HepG2 (cell line): ENCODE results near the gene TMEM171.

Experiments
- CBX2 ChIP-seq, 2 experiments: fragments of 200-600 bp in 1 of 2; sonication (generic); formaldehyde crosslinking in 1 of 2; IDR thresholded peaks; 2 replicates each; pipeline versions ENCODE4 v1.7.0 to v1.8.1; 2018 to 2022; ENCODE audit warnings: low read depth in 2 of 2, low read length in 1 of 2, mild to moderate bottlenecking in 1 of 2, missing genetic modification reagents in 1 of 2
- CTCF ChIP-seq: sonication (generic); formaldehyde crosslinking; IDR thresholded peaks from 2 replicates; pipeline ENCODE4 v1.5.0; 2020; ENCODE audit warnings: mild to moderate bottlenecking, missing genetic modification reagents, moderate library complexity
- MYC ChIP-seq: sonication (generic); formaldehyde crosslinking; IDR thresholded peaks from 2 replicates; pipeline ENCODE4 v1.9.0; 2021; ENCODE audit warnings: missing genetic modification reagents, borderline replicate concordance
- NFIC ChIP-seq: IDR thresholded peaks from 2 replicates; pipeline ENCODE4 v1.6.1; 2012; ENCODE audit warnings: mild to moderate bottlenecking, low read length, inconsistent platforms
- NR2C2 ChIP-seq: sonication (generic); formaldehyde crosslinking; IDR thresholded peaks from 2 replicates; pipeline ENCODE4 v1.4.0; 2020; ENCODE audit warnings: missing genetic modification reagents, mild to moderate bottlenecking, moderate library complexity, borderline replicate concordance
- REST ChIP-seq, 2 experiments: IDR thresholded peaks; 2 replicates each; pipeline ENCODE4 v1.6.1; 2011 to 2012; ENCODE audit warnings: low read length in 2 of 2, borderline replicate concordance in 1 of 2, low read depth in 1 of 2, mild to moderate bottlenecking in 1 of 2, moderate library complexity in 1 of 2
- SP2 ChIP-seq: sonication (generic); formaldehyde crosslinking; IDR thresholded peaks from 2 replicates; pipeline ENCODE4 v1.5.1; 2020; ENCODE audit warnings: mild to moderate bottlenecking, missing genetic modification reagents
- ZHX1 ChIP-seq: sonication (generic); formaldehyde crosslinking; IDR thresholded peaks from 2 replicates; pipeline ENCODE4 v1.8.1; 2022; ENCODE audit warnings: low read depth, mild to moderate bottlenecking, missing genetic modification reagents
- ZNF10 ChIP-seq: sonication (generic); formaldehyde crosslinking; IDR thresholded peaks from 2 replicates; pipeline ENCODE4 v1.4.0; 2020; ENCODE audit warnings: mild to moderate bottlenecking, low read depth, missing genetic modification reagents, borderline replicate concordance

- TF ChIP-seq NFIC = no peak
- TF ChIP-seq NR2C2 (CRISPR knock-in tag) = no peak
- no peak for TF ChIP-seq ZHX1
- no peak for TF ChIP-seq SP2 (CRISPR knock-in tag)
- TF ChIP-seq MYC (CRISPR knock-in tag) = no peak
- TF ChIP-seq ZNF10 (CRISPR knock-in tag) = no peak
- TF ChIP-seq CTCF = no peak
- no peak for TF ChIP-seq REST (IDR thresholded peaks at IDR 0.05; ENCODE audit: borderline replicate concordance in 1 of 2, low read depth in 1 of 2, low read length in 2 of 2)
- no peak for TF ChIP-seq CBX2 (IDR thresholded peaks at IDR 0.05; ENCODE audit: low read depth, low read length)
- no peak for TF ChIP-seq CBX2 (CRISPR knock-in tag; IDR thresholded peaks at IDR 0.05; ENCODE audit: low read depth)
Observed at GRCh38 chr5:73150876-73151275, 30.5 kb downstream of the TMEM171 start.
